MM.1S (cell line): ENCODE data around the gene NAA35.

Experiments
- DNase-seq: peaks from one replicate; pipeline ENCODE4 v3.0.0-alpha.2; 2015
- H2AFZ ChIP-seq: fragments of 300-600 bp; sonication (generic); 2 replicates; pipeline ENCODE4 v1.6.0; 2016; ENCODE audit warnings: antibody characterized with exemption, low read length
- H3F3A ChIP-seq: fragments of 300-600 bp; sonication (generic); 2 replicates; pipeline ENCODE4 v1.6.1; 2016; ENCODE audit warnings: mild to moderate bottlenecking, antibody characterized with exemption, low read length, moderate library complexity, mixed read lengths; ENCODE audit not compliant: insufficient read depth
- H3K27ac ChIP-seq: fragments of 300-600 bp; sonication (generic); 2 replicates; pipeline ENCODE4 v1.5.1; 2016; ENCODE audit warnings: mild to moderate bottlenecking, low read length
- H3K27me3 ChIP-seq: fragments of 300-600 bp; sonication (generic); replicated peaks from 2 replicates; pipeline ENCODE4 v1.6.0; 2016; ENCODE audit warnings: low read length; ENCODE audit not compliant: insufficient read depth
- H3K36me3 ChIP-seq: fragments of 300-600 bp; sonication (generic); replicated peaks from 2 replicates; pipeline ENCODE4 v1.6.1; 2016; ENCODE audit warnings: mild to moderate bottlenecking, low read length, mixed read lengths; ENCODE audit not compliant: insufficient read depth
- H3K4me1 ChIP-seq: fragments of 300-600 bp; sonication (generic); 2 replicates; pipeline ENCODE4 v1.6.1; 2016; ENCODE audit warnings: low read length, mixed read lengths
- H3K4me2 ChIP-seq: fragments of 300-600 bp; sonication (generic); 2 replicates; pipeline ENCODE4 v1.6.0; 2016; ENCODE audit warnings: low read depth, low read length
- H3K4me3 ChIP-seq: fragments of 300-600 bp; sonication (generic); 2 replicates; pipeline ENCODE4 v1.5.1; 2016; ENCODE audit warnings: low read length, mixed read lengths
- H3K79me2 ChIP-seq: fragments of 300-600 bp; sonication (generic); 2 replicates; pipeline ENCODE4 v1.6.1; 2016; ENCODE audit warnings: mixed run types, low read length, mixed read lengths
- H3K9ac ChIP-seq: fragments of 300-600 bp; sonication (generic); 2 replicates; pipeline ENCODE4 v1.6.1; 2016; ENCODE audit warnings: low read length, mixed read lengths
- H3K9me2 ChIP-seq: fragments of 300-600 bp; sonication (generic); replicated peaks from 2 replicates; pipeline ENCODE4 v1.6.1; 2016; ENCODE audit warnings: mild to moderate bottlenecking, low read length, mixed read lengths; ENCODE audit not compliant: insufficient read depth
- H3K9me3 ChIP-seq: fragments of 300-600 bp; sonication (generic); replicated peaks from 2 replicates; pipeline ENCODE4 v1.6.1; 2016; ENCODE audit warnings: mild to moderate bottlenecking, low read length, mixed read lengths; ENCODE audit not compliant: insufficient read depth
- H4K20me1 ChIP-seq: fragments of 300-600 bp; sonication (generic); 2 replicates; pipeline ENCODE4 v1.6.1; 2016; ENCODE audit warnings: mild to moderate bottlenecking, low read length, moderate library complexity, mixed read lengths; ENCODE audit not compliant: insufficient read depth
- EZH2 ChIP-seq: fragments of 300-600 bp; sonication (generic); optimal IDR thresholded peaks from 2 replicates; pipeline ENCODE3; 2017; ENCODE audit warnings: low read depth, mild to moderate bottlenecking, antibody characterized with exemption, low read length, mixed read lengths
- EZH2phosphoT487 ChIP-seq: fragments of 300-600 bp; sonication (generic); IDR thresholded peaks from 2 replicates; pipeline ENCODE4 v1.6.1; 2018; ENCODE audit warnings: antibody characterized with exemption, low read length
- TF ChIP-seq, protein P1 (sequence below): fragments of 300-600 bp; sonication (generic); IDR thresholded peaks from 2 replicates; pipeline ENCODE4 v1.5.1; 2016; ENCODE audit warnings: antibody characterized with exemption, low read length, mixed read lengths

The NAA35 gene

GRCh38 chr9:85914108-85914507 is 26.8 kb upstream of the NAA35 start:
- TF ChIP-seq, protein P1, sequence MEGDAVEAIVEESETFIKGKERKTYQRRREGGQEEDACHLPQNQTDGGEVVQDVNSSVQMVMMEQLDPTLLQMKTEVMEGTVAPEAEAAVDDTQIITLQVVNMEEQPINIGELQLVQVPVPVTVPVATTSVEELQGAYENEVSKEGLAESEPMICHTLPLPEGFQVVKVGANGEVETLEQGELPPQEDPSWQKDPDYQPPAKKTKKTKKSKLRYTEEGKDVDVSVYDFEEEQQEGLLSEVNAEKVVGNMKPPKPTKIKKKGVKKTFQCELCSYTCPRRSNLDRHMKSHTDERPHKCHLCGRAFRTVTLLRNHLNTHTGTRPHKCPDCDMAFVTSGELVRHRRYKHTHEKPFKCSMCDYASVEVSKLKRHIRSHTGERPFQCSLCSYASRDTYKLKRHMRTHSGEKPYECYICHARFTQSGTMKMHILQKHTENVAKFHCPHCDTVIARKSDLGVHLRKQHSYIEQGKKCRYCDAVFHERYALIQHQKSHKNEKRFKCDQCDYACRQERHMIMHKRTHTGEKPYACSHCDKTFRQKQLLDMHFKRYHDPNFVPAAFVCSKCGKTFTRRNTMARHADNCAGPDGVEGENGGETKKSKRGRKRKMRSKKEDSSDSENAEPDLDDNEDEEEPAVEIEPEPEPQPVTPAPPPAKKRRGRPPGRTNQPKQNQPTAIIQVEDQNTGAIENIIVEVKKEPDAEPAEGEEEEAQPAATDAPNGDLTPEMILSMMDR, result no peak
- no peak for TF ChIP-seq EZH2

GRCh38 chr9:85917756-85918155 is 23.2 kb upstream of the NAA35 start:
- H3K9me3 ChIP-seq, result no peaks in the 10 kb centered on the region
- no peak overlapping the region for H3K4me3 ChIP-seq
- TF ChIP-seq EZH2phosphoT487 (no peak), EZH2 (no peak)
- TF ChIP-seq, protein P1, result no peak
- H2AFZ ChIP-seq, result no peak overlapping the region
- no peak overlapping the region for H3K9ac ChIP-seq
- peaks cover 7% of the 10 kb centered on the region for H3K4me1 ChIP-seq
- no peak for DNase-seq
- no peaks in the 10 kb centered on the region for H4K20me1 ChIP-seq
- H3K4me2 ChIP-seq, result no peak overlapping the region
- no peaks in the 10 kb centered on the region for H3K79me2 ChIP-seq
- no peaks in the 10 kb centered on the region for H3K27me3 ChIP-seq
- H3K9me2 ChIP-seq, result no peaks in the 10 kb centered on the region
- no peaks in the 10 kb centered on the region for H3F3A ChIP-seq
- no peaks in the 10 kb centered on the region for H3K36me3 ChIP-seq
- no peak overlapping the region for H3K27ac ChIP-seq

More at GRCh38 chr9:85914108-85914507, 26.8 kb upstream of the NAA35 start:
- H3F3A ChIP-seq, result no peaks in the 10 kb centered on the region
- H3K4me3 ChIP-seq, result no peak overlapping the region
- no peaks in the 10 kb centered on the region for H3K36me3 ChIP-seq
- H3K4me2 ChIP-seq, result peak overlapping the region; percentile 39
- no peaks in the 10 kb centered on the region for H3K9me3 ChIP-seq
- no peak overlapping the region for H3K9ac ChIP-seq
- H3K27me3 ChIP-seq, result no peaks in the 10 kb centered on the region
- H3K4me1 ChIP-seq, result peaks cover 7% of the 10 kb centered on the region
- H3K79me2 ChIP-seq, result no peaks in the 10 kb centered on the region
- H3K9me2 ChIP-seq, result no peaks in the 10 kb centered on the region
- no peaks in the 10 kb centered on the region for H4K20me1 ChIP-seq
- peak overlapping the region; percentile 32 for H2AFZ ChIP-seq
- H3K27ac ChIP-seq, result peak overlapping the region; percentile 5; the same call in 1 of the 2 replicates
- peak; percentile 43 for DNase-seq

DNA sequence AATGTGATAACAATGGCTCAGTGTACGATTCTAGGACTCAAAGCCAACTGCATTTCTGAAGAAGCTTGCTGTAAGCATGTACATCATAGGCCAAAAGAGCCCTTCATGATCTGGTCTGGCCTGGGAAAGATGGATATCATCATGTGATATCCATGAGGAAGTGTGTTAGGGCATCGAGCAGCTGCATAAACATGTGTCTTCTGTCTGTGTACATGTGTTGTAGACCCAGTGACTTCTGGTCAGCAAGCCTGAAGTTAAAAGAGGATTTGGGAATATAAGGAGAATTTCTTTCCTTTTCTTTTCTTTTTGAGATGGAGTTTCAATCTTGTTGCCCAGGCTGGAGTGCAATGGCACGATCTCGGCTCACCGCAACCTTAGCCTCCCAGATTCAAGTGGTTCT is 15.5 kb upstream of the NAA35 start:
- Histone ChIP-seq H3K36me3 (no peaks in the 10 kb centered on the region), H2AFZ (no peak overlapping the region), H3K9me2 (no peaks in the 10 kb centered on the region), H3K79me2 (no peaks in the 10 kb centered on the region), H4K20me1 (no peaks in the 10 kb centered on the region), H3K4me3 (no peak overlapping the region), H3K27ac (no peak overlapping the region), H3K9ac (no peak overlapping the region), H3K4me2 (no peak overlapping the region), H3K4me1 (no peaks in the 10 kb centered on the region), H3K27me3 (no peaks in the 10 kb centered on the region), H3F3A (no peaks in the 10 kb centered on the region), H3K9me3 (no peaks in the 10 kb centered on the region)
- TF ChIP-seq, protein P1, result no peak
- TF ChIP-seq EZH2phosphoT487, result no peak
- no peak for TF ChIP-seq EZH2
- no peak for DNase-seq
